NT2/D1 (cell line): ENCODE measurements around the gene COG4.
A peak's percentile ranks its signal among the peaks of the same experiment; 100 is the strongest.

Experiments used
- DNase-seq: peaks from one replicate; pipeline ENCODE4 v3.0.0-alpha.2; 2011; ENCODE audit warnings: low read depth, low spot score
- H3K27me3 ChIP-seq: 2 replicates; pipeline ENCODE4 v1.6.0; 2011; ENCODE audit warnings: mild to moderate bottlenecking; ENCODE audit not compliant: insufficient read length, insufficient read depth
- H3K36me3 ChIP-seq: 2 replicates; pipeline ENCODE4 v1.6.1; 2011; ENCODE audit warnings: mild to moderate bottlenecking, low read length, mixed read lengths; ENCODE audit not compliant: insufficient read depth, insufficient read length
- H3K4me1 ChIP-seq: 2 replicates; pipeline ENCODE4 v1.5.1; 2011; ENCODE audit not compliant: insufficient read depth, insufficient read length
- H3K4me3 ChIP-seq: 2 replicates; pipeline ENCODE4 v1.5.1; 2011; ENCODE audit warnings: low read depth; ENCODE audit not compliant: insufficient read length
- H3K9ac ChIP-seq: 2 replicates; pipeline ENCODE4 v1.6.0; 2011; ENCODE audit warnings: low read depth; ENCODE audit not compliant: insufficient read length
- H3K9me3 ChIP-seq: 2 replicates; pipeline ENCODE4 v1.5.1; 2011; ENCODE audit warnings: mild to moderate bottlenecking, low read length; ENCODE audit not compliant: insufficient read depth
- SUZ12 ChIP-seq: IDR thresholded peaks from 2 replicates; pipeline ENCODE4 v1.6.1; 2011; ENCODE audit not compliant: insufficient read length, insufficient read depth; ENCODE audit errors: extremely low read depth
- YY1 ChIP-seq: IDR thresholded peaks from 2 replicates; pipeline ENCODE4 v1.6.1; 2011; ENCODE audit not compliant: insufficient read length, insufficient read depth
- ZNF274 ChIP-seq: IDR thresholded peaks from 2 replicates; pipeline ENCODE4 v1.6.1; 2011; ENCODE audit warnings: mild to moderate bottlenecking, low read depth, low read length

Gene COG4

GRCh38 chr16:70433458-70434103 is 89.8 kb downstream of the COG4 start:
- Histone ChIP-seq H3K4me1 (peaks cover 39% of the 10 kb centered on the region), H3K4me3 (no peak overlapping the region), H3K9ac (peak overlapping the region; percentile 39), H3K9me3 (no peaks in the 10 kb centered on the region), H3K27me3 (no peaks in the 10 kb centered on the region), H3K36me3 (peaks cover 27% of the 10 kb centered on the region)
- no peak for DNase-seq
- TF ChIP-seq SUZ12 (no peak), ZNF274 (no peak), YY1 (no peak)

- TF ChIP-seq ZNF274 = no peak
- no peak for TF ChIP-seq SUZ12
- TF ChIP-seq YY1 = no peak
- Histone ChIP-seq H3K27me3 (no peaks in the 10 kb centered on the region), H3K36me3 (peaks cover 27% of the 10 kb centered on the region), H3K4me1 (peaks cover 42% of the 10 kb centered on the region), H3K9me3 (no peaks in the 10 kb centered on the region), H3K9ac (peak overlapping the region; percentile 39), H3K4me3 (no peak overlapping the region)
- DNase-seq = no peak
Measured at GRCh38 chr16:70432723-70433457, 90.5 kb downstream of the COG4 start.

GRCh38 chr16:70432356-70432722 is 91.0 kb downstream of the COG4 start:
- H3K9me3 ChIP-seq = no peaks in the 10 kb centered on the region
- DNase-seq = no peak
- no peak overlapping the region for H3K4me3 ChIP-seq
- H3K9ac ChIP-seq = peak overlapping the region; percentile 39
- TF ChIP-seq YY1 (no peak), SUZ12 (no peak), ZNF274 (no peak)
- peaks cover 27% of the 10 kb centered on the region for H3K36me3 ChIP-seq
- no peaks in the 10 kb centered on the region for H3K27me3 ChIP-seq
- H3K4me1 ChIP-seq = peaks cover 43% of the 10 kb centered on the region

- no peak for DNase-seq
- TF ChIP-seq YY1 (no peak), ZNF274 (no peak), SUZ12 (no peak)
- Histone ChIP-seq H3K9ac (peak overlapping the region; percentile 79), H3K4me3 (no peak overlapping the region), H3K27me3 (no peaks in the 10 kb centered on the region), H3K9me3 (no peaks in the 10 kb centered on the region), H3K4me1 (peaks cover 43% of the 10 kb centered on the region), H3K36me3 (peaks cover 28% of the 10 kb centered on the region)
Measured at GRCh38 chr16:70430667-70431536, 92.5 kb downstream of the COG4 start.
